GM21423 (cell line): Measurements from ENCODE around the gene MOB3B.
A peak's percentile ranks its signal among the peaks of the same experiment; 100 is the strongest.
"Not testable (repeated sequence)": the region's sequence is repeated elsewhere in the genome, so short reads cannot be mapped to it uniquely, and the experiment has no call there.

ENCODE experiments used
- ATAC-seq: cut with Tn5 transposase; IDR thresholded peaks from one replicate; pipeline ENCODE4 v1.9.1; 2021; ENCODE audit warnings: mild to moderate bottlenecking, moderate library complexity; ENCODE audit not compliant: unreplicated experiment

The MOB3B gene

DNA sequence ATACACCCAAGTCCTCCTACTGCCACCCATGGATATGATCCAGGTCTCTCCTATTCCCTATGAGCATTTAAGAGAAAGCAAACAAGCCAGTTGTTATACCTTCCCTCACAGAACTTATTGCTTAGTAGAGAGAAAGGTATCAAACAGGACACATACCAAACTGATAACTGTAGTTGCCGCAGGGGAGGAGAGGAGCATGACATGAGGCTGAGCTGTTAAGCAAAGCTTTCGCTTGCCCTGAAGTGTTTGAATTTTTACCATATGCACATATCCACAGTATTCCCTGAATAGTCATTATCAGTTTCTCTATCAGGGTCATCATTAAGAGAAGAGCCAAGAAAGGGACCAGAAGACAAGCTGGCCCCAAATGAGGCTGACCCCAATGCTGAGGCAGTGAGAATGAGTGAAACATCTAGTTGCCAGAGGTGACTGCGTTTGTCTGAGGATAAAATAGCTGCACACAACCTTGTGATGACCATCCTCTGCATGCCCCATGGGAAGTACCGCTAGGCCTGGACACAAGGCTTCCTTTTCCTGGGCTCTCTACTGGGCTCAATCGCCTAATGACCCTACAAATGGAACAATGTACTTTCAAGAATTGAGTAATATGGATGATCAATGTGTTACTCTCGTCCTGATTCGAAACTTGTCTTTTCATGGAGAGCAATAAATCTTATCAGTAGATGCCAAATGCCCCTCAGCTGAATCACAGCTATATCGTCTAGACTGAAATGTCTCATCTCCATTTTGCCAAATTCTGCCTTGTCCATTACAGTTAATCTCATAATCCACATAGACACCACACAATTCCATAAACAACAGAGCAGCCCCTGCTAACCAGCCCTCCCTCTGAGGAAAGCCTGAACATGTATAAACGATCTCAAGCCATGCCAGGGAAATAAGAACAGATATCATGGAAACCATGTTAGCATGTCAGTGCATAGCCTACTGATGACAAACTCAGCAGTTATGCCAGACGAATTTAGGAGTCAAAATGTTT lies 9.8 kb downstream of the MOB3B start:
- ATAC-seq = no peak

- ATAC-seq = no peak
These were observed 10.8 kb downstream of the MOB3B start for GRCh38 chr9:27518809-27519208.

DNA sequence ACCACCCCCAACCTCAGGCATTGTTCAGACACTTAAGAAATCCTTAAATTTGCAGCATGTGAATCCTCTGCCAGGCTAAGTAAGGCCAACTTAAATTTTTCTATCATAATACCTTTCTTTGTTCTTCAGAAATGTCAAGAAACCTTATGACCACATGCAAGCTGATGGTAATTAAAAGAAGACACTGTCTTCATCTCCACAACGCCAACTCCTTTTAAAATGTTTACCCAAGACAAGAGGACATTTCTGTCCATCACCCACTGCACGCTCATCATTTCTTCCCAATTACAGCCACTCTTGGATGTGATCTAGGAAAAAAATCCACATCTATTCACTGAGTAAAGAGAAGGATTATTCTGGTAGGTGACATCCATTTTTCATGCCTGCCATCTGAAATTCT lies 11.6 kb downstream of the MOB3B start:
- ATAC-seq = no peak

DNA sequence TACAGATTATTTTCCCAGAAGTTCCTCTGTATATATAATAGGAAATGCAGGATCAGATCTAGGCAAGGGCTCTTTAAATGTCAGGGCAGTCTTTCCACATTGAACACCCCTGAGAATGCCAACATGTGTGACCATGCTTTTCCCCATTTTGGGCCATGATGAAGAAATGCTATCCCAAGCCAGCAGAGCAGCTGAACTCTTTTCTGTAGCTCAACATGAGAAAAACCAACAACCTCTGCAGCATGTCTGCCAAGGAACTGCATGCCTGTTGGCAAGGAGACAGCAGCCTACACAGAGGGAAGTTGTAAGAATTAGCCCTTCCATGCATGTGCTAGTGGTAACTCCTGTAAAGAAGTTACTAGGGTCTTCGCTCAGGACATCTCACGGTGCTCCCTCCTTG lies 15.1 kb downstream of the MOB3B start:
- no peak for ATAC-seq

DNA sequence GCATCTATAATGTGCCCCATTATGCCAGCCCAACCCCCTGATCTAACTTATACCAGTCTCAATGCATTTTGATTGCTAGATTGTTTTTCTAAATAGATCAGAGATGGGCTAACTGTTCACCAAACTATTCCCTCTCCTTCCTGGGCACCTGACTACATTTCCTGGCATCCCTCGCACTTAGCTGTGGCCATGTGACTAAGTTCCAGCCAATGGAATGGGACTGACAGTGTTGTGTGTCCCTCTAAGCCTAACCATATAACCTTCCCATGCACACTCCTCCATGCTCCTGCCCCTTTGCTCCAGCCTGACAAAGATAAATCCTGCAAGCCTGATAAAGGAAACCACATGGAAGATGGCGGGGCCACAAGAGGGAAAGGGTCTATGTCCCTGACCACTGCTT lies 17.8 kb downstream of the MOB3B start:
- no peak for ATAC-seq

DNA sequence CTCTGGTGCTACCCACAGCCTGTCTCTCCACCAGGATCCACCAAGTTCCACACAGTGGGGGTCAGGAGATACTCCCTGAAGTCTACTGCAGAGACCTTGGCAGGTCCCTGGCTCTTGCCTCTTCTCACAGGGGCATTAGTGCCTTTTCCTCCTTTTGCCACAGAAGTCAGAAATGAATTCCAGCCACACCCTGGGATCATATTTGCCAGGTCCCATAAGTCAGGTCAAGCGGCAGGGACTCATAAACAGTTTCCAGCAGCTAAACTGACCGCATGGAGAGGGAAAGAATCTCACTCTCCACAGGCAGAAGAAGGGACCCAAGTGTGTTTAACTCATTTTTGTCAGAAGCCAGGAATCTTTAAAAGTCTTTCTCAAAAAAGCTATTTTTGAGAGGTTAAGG lies 18.8 kb downstream of the MOB3B start:
- no peak for ATAC-seq

DNA sequence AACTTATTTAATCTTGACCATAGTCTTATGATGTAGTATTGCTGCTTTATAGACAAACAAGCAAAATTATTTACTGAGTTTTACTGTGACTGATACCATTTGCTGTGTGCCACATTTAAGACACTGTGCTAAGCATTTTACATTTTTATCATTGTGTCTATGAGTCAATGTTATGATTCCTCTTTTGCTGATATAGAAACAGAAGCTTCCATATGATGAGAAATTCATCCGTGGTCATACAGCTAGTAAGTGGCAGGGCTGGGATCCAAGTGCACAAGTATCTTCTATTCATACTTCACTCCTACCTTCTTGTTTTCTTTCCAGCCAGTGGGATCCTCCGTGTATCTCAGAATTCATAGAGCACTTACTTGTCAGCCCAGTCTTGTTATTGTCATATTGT lies 22.6 kb downstream of the MOB3B start:
- ATAC-seq = no peak

DNA sequence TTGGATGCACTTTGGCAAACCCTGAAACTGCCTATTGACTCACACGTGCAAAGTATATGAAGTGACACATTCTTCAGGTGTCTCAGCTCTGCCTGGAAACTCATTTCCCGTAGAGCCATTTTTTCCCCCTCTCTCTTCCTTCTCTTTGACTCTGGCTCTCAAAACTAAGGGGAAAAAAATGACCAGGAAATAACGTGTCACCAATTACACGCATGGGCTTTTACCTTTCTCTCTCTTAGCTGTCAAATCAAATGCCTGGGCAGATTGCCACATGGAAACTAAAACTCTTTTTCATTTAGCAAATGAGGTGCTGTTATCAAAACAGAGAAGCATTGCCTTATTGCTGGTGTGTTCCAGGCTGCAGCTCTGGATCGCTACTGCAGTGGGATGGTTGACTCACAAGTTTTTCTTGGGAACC lies 23.9 kb downstream of the MOB3B start:
- no peak for ATAC-seq

GRCh38 chr9:27504259-27504658 lies 25.4 kb downstream of the MOB3B start:
- no peak for ATAC-seq

DNA sequence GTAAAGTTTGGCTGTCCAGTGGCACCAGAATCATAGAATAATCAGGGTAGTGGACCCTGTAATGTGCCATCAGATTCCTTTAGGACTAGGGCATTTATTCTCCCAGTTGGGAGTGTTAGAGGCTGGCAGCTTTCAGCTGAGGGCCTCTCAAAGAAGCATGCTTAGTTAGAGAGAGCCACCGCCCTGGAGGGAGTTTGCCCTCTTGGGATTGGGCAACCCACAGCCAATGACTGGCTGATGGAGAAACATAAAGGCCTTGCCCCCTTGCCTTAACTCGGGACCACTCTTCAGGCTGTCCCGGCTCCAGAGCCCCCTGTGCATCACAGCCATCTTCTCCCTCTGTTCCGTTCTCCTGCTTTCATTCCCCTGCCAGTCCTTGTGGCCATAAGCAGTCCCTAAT lies 26.0 kb downstream of the MOB3B start:
- ATAC-seq = no peak

GRCh38 chr9:27500902-27501301 lies 28.7 kb downstream of the MOB3B start:
- not testable (repeated sequence) for ATAC-seq

GRCh38 chr9:27499451-27499850 lies 30.2 kb downstream of the MOB3B start:
- ATAC-seq = peak; percentile 65

GRCh38 chr9:27497883-27498417 lies 31.7 kb downstream of the MOB3B start:
- no peak for ATAC-seq

DNA sequence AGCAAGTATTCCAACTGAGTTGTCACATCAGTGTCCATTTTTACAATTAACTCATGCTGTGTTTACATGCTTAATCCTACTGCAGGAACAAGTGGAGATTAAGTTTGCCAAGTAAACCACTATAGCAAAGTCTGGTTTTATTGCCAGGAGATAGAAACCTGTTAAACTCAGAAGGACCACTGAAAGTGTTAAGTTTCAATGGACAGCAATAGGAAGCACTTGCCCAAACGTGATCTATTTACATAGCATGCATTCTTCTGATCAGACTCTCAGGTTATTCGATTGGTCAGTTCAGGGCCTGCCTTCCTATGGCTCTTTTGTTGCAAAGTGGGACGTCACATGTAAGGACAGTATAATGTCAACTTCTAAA lies 33.5 kb downstream of the MOB3B start:
- no peak for ATAC-seq

GRCh38 chr9:27495480-27496134 lies 34.0 kb downstream of the MOB3B start:
- ATAC-seq = no peak

GRCh38 chr9:27491154-27491553 lies 38.5 kb downstream of the MOB3B start:
- ATAC-seq = no peak

DNA sequence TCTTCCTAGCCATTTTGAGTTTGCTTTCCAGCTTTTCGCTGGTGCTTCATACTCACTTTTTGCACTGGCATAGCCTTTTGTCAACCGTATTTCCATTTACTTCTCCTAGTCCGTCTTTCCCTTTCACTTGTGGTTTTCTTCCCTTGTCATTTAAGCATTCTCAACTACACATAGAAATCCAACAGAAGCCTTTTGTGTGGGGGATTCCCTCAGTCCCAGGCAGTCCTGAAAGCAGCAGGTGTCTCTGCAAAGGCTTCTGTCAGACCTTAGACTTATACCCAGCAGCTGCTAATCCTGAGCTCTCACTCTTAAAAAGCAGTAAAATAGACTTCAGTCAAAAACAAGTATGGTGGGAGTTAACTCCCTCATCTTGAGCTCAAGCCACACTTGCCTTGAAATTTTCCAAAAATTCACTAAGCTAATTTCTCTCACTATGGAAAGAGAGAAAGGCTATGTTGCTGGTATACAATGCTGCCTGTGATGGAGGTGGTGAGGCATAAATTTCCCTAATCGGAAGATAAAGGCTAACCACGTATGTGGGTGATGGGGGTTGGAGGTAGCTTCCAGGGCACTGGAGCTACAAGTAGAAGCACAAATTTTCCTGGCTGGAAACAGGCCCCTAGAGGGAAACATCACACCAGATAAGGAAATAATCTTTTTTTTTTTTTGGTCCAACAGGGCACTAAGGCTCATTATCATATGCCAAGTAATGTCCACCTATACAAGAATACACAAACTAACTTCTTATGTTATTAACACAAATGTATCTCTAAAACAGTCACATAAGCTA lies 40.3 kb downstream of the MOB3B start:
- peak; percentile 77 for ATAC-seq

DNA sequence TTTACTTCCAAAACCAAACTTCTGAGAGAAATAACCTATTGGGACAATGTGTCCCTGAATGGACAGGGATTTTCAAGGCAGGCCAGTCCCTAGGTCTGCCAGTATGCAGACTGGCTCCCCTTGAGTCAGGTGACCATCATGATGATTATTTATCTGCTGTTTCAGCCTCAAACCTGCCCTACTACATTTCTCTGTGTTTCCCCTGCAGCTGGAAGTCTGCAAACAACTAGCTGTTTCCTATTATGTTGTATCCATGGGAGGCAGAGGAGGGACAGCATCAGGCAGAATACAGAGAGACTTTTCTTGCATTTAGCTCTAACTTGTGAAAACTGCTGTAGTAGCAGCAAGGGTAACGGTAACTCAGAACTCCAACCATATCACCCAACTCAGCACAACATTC lies 41.7 kb downstream of the MOB3B start:
- ATAC-seq = no peak

GRCh38 chr9:27487128-27487640 lies 42.4 kb downstream of the MOB3B start:
- no peak for ATAC-seq

DNA sequence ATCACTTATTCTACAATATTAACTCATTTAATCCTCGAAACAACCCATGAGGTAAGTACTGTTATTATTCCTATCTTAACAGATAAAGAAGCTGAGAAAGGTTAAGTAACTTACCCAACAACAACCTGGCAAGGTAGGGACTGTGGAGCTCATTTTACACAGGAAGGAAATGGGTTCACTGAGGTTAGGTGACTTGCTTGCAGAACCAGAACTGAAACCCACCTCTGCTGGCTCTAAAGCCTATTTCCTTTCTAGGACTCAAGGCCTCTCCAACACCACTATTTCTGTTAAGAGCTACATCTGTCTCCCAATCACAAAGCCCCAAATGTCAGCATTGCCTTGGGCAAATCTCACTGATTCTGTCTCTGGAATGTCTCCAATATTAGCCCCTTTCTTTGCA lies 44.5 kb downstream of the MOB3B start:
- peak; percentile 80 for ATAC-seq

- ATAC-seq = no peak
These were observed 46.0 kb downstream of the MOB3B start for GRCh38 chr9:27483576-27483975.
